ENCODE measurements around the gene LTC4S. TPM values are rescaled to one million over a fixed set of nuclear protein-coding genes. Genes with fewer than 3 reads are reported as not detected.
"Not testable (repeated sequence)": the region's sequence is repeated elsewhere in the genome, so short reads cannot be mapped to it uniquely, and the experiment has no call there.

LTC4S gene
- total RNA-seq, 1 donor from 2014 or later: 91.7 TPM

DNA sequence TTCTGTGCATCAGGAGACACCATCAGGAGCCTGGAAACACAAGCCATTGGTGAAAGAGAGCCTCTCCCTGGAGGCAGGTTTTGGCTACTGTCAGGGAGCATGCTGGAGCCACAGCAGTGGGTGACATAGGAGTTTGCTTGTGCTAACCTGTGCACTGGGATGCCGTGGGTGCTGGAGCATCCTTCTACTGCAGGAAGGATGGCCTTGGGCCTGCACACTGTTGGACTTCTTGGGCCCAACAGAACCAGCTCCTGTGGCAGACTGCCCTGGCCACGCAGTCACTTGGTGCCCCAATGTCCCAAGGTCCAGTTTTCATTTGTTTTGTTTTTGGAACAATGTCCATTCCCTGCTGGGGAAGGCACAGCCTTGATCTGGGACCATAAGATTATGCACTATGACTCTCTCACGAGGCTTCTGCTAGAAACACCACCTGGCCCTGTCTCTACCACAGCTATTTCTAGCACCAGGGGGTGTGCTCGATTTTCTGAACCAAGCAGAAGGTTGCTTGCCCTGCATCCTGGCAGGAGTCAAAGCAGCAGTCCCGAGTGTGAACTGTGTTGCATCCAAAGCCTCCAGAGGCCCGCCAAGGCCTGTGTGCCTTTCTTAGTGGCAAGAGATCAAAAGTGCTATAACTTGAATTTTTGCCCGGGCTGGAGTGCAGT, 5.5 kb upstream of the LTC4S start:
- peaks cover 0 to 5% of the 10 kb centered on the region in 2 donors for H3K4me1 ChIP-seq
- no peaks in the 10 kb centered on the region for H3K9me3 ChIP-seq
- H3K36me3 ChIP-seq: no peaks in the 10 kb centered on the region
- H3K27me3 ChIP-seq: no peaks in the 10 kb centered on the region
- no peak overlapping the region for H3K4me3 ChIP-seq
- TF ChIP-seq, protein P1, sequence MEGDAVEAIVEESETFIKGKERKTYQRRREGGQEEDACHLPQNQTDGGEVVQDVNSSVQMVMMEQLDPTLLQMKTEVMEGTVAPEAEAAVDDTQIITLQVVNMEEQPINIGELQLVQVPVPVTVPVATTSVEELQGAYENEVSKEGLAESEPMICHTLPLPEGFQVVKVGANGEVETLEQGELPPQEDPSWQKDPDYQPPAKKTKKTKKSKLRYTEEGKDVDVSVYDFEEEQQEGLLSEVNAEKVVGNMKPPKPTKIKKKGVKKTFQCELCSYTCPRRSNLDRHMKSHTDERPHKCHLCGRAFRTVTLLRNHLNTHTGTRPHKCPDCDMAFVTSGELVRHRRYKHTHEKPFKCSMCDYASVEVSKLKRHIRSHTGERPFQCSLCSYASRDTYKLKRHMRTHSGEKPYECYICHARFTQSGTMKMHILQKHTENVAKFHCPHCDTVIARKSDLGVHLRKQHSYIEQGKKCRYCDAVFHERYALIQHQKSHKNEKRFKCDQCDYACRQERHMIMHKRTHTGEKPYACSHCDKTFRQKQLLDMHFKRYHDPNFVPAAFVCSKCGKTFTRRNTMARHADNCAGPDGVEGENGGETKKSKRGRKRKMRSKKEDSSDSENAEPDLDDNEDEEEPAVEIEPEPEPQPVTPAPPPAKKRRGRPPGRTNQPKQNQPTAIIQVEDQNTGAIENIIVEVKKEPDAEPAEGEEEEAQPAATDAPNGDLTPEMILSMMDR (IDR thresholded peaks at IDR 0.05): no peak
- intact Hi-C loops (cut with DNase I): no loop called here
- no peak for DNase-seq (ENCODE audit: low spot score in 2 of 2)
- no peak overlapping the region for H3K27ac ChIP-seq

DNA sequence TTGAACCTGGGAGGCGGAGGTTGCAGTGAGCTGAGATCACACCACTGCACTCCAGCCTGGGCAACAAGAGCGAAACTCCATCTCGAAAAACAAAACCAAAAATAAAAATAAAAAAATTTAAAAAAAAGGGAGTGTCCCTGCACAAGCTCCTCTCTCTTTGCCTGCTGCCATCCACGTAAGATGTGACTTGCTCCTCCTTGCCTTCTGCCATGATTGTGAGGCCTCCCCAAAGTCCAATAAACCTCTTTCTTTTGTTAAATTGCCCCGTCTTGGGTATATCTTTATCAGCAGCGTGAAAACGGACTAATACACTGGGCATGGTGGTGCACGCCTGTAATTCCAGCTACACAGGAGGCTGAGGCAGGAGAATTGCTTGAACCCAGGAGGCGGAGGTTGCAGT, 4.5 kb upstream of the LTC4S start:
- H3K4me3 ChIP-seq; H3K27ac ChIP-seq; H3K9me3 ChIP-seq; intact Hi-C loops (cut with DNase I); DNase-seq (ENCODE audit: low spot score in 2 of 2); H3K27me3 ChIP-seq; H3K36me3 ChIP-seq: not testable (repeated sequence)
- peaks cover 0 to 15% of the 10 kb centered on the region in 2 donors for H3K4me1 ChIP-seq

- H3K9me3 ChIP-seq: no peaks in the 10 kb centered on the region
- H3K36me3 ChIP-seq: no peaks in the 10 kb centered on the region
- H3K27ac ChIP-seq: peak overlapping the region; percentile 75 to 76
- TF ChIP-seq, protein P1 (IDR thresholded peaks at IDR 0.05): no peak
- intact Hi-C loops (cut with DNase I): no loop called here
- H3K4me1 ChIP-seq: peaks cover 12 to 29% of the 10 kb centered on the region in 2 donors
- no peak overlapping the region for H3K4me3 ChIP-seq
- DNase-seq (ENCODE audit: low spot score in 2 of 2): no peak
- no peaks in the 10 kb centered on the region for H3K27me3 ChIP-seq
Measured at GRCh38 chr5:179791881-179792611, 1.7 kb upstream of the LTC4S start.

- Histone ChIP-seq H3K4me1 (peaks cover 12 to 29% of the 10 kb centered on the region in 2 donors), H3K36me3 (peaks cover 2 to 7% of the 10 kb centered on the region in 2 donors), H3K27me3 (no peaks in the 10 kb centered on the region), H3K27ac (peak overlapping the region; percentile 75 to 76), H3K9me3 (no peaks in the 10 kb centered on the region), H3K4me3 (no peak overlapping the region)
- intact Hi-C loops (cut with DNase I): no loop called here
- no peak for DNase-seq (ENCODE audit: low spot score in 2 of 2)
- TF ChIP-seq, protein P1 (IDR thresholded peaks at IDR 0.05): no peak
Measured at GRCh38 chr5:179792612-179793467, 946 bp upstream of the LTC4S start.

DNA sequence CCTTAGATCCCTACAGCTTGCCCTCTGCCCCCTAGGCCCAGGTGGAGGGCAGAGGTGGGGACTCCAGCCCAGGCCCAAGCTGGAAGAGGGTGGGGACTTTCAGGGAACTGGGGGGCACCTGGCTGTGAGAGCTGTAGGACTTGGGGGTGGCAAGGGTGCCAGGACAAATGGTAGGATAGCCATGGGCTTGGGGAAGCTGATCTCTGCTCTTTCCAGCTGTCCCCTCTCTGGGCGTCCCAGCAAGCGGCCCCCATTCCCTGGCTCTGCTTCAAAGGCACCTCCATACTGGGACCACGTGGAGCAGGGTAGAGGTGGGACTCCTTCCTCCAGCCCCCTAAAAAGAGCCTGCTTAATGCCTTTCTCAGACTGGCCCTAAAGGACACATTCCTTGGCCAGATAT, 385 bp downstream of the LTC4S start:
- H3K27me3 ChIP-seq: no peaks in the 10 kb centered on the region
- TF ChIP-seq, protein P1 (IDR thresholded peaks at IDR 0.05): no peak
- peaks cover 14 to 21% of the 10 kb centered on the region in 2 donors for H3K36me3 ChIP-seq
- H3K4me3 ChIP-seq: peak overlapping the region in 1 of 2 donors; percentile 75
- H3K9me3 ChIP-seq: no peaks in the 10 kb centered on the region
- H3K4me1 ChIP-seq: peaks cover 12 to 29% of the 10 kb centered on the region in 2 donors
- H3K27ac ChIP-seq: peak overlapping the region; percentile 75 to 76
- no peak for DNase-seq (ENCODE audit: low spot score in 2 of 2)
- intact Hi-C loops (cut with DNase I): no loop called here
